Activated CD8-positive, alpha-beta T cell treated with anti-CD3 and anti-CD28 coated beads, Interleukin-2, amount 10 ng/mL, durations not matched to agents 7 days and 5 days (primary cell): ENCODE data around the gene ID3. TPM values are rescaled to one million over a fixed set of nuclear protein-coding genes. Genes with fewer than 3 reads are reported as not detected.

Experiments used
- ATAC-seq: fragments of 150-1000 bp; cut with Tn5 transposase; one replicate; pipeline ENCODE4 v1.10.0; 2021; ENCODE audit warnings: moderate library complexity
- CTCF ChIA-PET: fragments of 350-600 bp; sonication (Branson Sonifier 250); formaldehyde crosslinking; loops from one replicate; lab custom pipeline; 2021; ENCODE audit warnings: antibody characterized with exemption; lab: Charles Lee
- POLR2A ChIA-PET: fragments of 350-600 bp; sonication (Branson Sonifier 250); formaldehyde crosslinking; loops from one replicate; lab custom pipeline; 2021; ENCODE audit warnings: antibody characterized with exemption; lab: Charles Lee
- DNase-seq: peaks from one replicate; pipeline ENCODE4 v3.0.0-alpha.2; 2020
- H3K27ac Mint-ChIP-seq: one replicate; pipeline ENCODE4 v1.8.0; 2021; ENCODE audit warnings: mild to moderate bottlenecking, mixed read lengths
- H3K27me3 Mint-ChIP-seq: one replicate; pipeline ENCODE4 v1.8.0; 2021; ENCODE audit warnings: low read depth, mixed read lengths
- H3K36me3 Mint-ChIP-seq: one replicate; pipeline ENCODE4 v1.8.0; 2021; ENCODE audit warnings: low read depth, mixed read lengths
- H3K4me1 Mint-ChIP-seq: one replicate; pipeline ENCODE4 v1.8.0; 2021; ENCODE audit warnings: low read depth, mixed read lengths
- H3K4me3 Mint-ChIP-seq: one replicate; pipeline ENCODE4 v1.8.0; 2021; ENCODE audit warnings: mild to moderate bottlenecking, mixed read lengths
- H3K9me3 Mint-ChIP-seq: one replicate; pipeline ENCODE4 v1.8.0; 2022; ENCODE audit warnings: mixed read lengths; ENCODE audit not compliant: insufficient read depth
- total RNA-seq, 2 experiments: library from RNA; stranded (reverse); gene quantifications; one replicate each; pipeline ENCODE4 v1.2.3, GENCODE V29; 2021

The ID3 gene
- total RNA-seq, 2 experiments from 2014 or later, result 31.4 to 34.4 TPM

DNA sequence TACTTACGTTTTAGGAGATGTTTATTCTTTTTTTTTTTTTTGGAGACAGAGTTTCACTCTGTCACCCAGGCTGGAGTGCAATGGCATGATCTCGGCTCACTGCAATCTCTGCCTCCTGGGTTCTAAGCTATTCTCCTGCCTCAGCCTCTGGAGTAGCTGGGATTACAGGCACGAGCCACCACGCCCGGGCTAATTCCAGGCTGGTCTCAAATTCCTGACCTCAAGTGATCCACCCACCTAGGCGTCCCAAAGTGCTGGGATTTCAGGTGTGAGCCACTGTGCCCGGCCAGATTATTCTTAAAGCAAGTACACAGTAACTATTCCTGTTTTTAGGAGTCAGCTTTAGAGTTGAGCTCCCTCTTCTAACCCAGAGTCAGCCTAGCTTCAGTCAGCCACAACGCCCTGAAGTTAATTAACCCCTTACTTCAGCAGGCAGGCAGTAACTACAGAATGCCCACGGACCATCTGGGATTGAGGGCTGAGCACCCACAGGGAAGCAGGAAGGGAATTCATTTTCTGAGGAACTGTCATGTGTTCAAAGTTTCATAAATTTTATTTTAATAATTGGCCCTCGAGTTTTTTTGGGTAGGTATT is 5.3 kb upstream of the ID3 start:
- peaks cover 66% of the 10 kb centered on the region for H3K27me3 Mint-ChIP-seq
- H3K4me1 Mint-ChIP-seq, result peaks cover 47% of the 10 kb centered on the region
- CTCF ChIA-PET, result interaction anchor here (0.7 to 4.1 kb wide), 11 partner anchors 9 to 306 kb away, joined by 3 to 13 read pairs (median 4); no protein-coding TSS in a partner anchor
- no peak overlapping the region for H3K4me3 Mint-ChIP-seq
- DNase-seq (no peak), ATAC-seq (no peak)
- POLR2A ChIA-PET, result interaction anchor here (0.9 to 1.5 kb wide), 3 partner anchors 9 to 27 kb away, joined by 3 to 11 read pairs (median 4); no protein-coding TSS in a partner anchor
- no peak overlapping the region for H3K27ac Mint-ChIP-seq
- H3K9me3 Mint-ChIP-seq, result no peaks in the 10 kb centered on the region
- H3K36me3 Mint-ChIP-seq, result no peaks in the 10 kb centered on the region

- no peaks in the 10 kb centered on the region for H3K9me3 Mint-ChIP-seq
- no peak for DNase-seq
- peaks cover 58% of the 10 kb centered on the region for H3K27me3 Mint-ChIP-seq
- ATAC-seq, result no peak
- ChIA-PET CTCF (interaction anchor here (0.6 to 4.1 kb wide), 9 partner anchors 8 to 307 kb away, joined by 3 to 13 read pairs (median 5); no protein-coding TSS in a partner anchor), POLR2A (interaction anchor here (0.9 to 1.5 kb wide), 3 partner anchors 8 to 28 kb away, joined by 3 to 11 read pairs (median 4); no protein-coding TSS in a partner anchor)
- H3K4me1 Mint-ChIP-seq, result peaks cover 48% of the 10 kb centered on the region
- H3K27ac Mint-ChIP-seq, result no peak overlapping the region
- no peak overlapping the region for H3K4me3 Mint-ChIP-seq
- no peaks in the 10 kb centered on the region for H3K36me3 Mint-ChIP-seq
Measured at GRCh38 chr1:23563755-23564374, 4.6 kb upstream of the ID3 start.

DNA sequence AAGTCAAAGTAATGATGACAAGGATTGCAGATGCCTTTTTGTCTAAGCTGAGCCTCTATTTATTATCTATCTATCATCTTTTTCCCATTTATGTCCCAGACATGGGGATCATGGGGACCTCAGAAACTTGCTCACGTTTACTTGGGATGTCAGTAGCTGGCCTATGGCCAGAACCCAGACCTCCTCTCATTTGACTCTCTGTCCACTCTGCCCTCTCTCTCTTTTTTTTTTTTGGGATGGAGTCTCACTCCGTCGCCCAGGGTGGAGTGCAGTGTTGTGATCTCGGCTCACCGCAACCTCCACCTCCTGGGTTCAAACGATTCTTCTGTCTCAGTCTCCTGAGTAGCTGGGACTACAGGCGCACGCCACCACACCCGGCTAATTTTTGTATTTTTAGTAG is 3.7 kb upstream of the ID3 start:
- Mint-ChIP-seq H3K36me3 (peaks cover 7% of the 10 kb centered on the region), H3K9me3 (no peaks in the 10 kb centered on the region), H3K27me3 (peaks cover 53% of the 10 kb centered on the region), H3K4me1 (peaks cover 43% of the 10 kb centered on the region), H3K27ac (no peak overlapping the region), H3K4me3 (no peak overlapping the region)
- DNase-seq (no peak), ATAC-seq (no peak)
- POLR2A ChIA-PET, result no interaction called here
- CTCF ChIA-PET, result interaction anchor here (2.8 to 4.1 kb wide), 3 partner anchors 14 to 74 kb away, joined by 10 to 13 read pairs (median 11); no protein-coding TSS in a partner anchor

DNA sequence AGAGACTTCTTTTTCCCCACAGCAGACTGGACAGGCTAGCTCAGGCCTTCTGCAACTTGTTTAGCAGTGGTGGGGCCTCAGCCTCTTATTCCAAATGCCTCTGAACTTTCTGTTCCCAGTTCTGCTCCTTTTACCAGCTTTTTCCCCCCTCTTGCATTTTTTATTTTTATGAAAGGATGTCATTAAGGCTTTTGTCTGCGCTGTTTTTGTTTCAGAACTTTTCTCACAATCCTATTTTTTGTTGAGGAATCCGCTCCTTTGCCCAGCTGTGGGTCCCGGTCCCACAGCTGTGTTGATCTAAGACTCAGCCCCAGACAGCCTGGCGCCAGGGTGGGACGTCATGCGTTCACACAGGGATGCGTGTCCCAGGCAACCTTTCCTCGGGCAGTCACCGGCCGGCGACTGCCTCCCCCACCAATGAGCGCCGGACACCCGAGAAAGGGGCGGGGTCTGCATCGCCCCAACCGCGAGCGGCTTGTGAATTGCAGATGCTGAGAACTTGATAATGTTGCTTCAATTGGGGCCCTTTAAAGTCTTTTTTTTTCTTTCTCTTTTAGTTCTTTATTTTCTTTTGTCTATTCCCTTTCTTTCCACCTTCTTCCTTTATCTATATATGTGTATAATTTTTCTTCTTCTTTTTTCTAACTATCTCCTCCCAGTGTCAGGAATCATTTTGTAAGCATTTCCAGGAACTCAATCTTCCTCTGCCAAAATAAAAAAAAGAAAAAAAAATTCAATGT is 3.0 kb upstream of the ID3 start:
- ChIA-PET POLR2A (no interaction called here), CTCF (interaction anchor here (4.1 to 23.9 kb wide), 2 partner anchors 15 to 70 kb away, joined by 13 to 1062 read pairs; no protein-coding TSS in a partner anchor)
- Mint-ChIP-seq H3K27me3 (peaks cover 48% of the 10 kb centered on the region), H3K4me3 (no peak overlapping the region), H3K9me3 (no peaks in the 10 kb centered on the region), H3K36me3 (peaks cover 12% of the 10 kb centered on the region), H3K27ac (no peak overlapping the region), H3K4me1 (peaks cover 46% of the 10 kb centered on the region)
- ATAC-seq (no peak), DNase-seq (peak; percentile 48)

DNA sequence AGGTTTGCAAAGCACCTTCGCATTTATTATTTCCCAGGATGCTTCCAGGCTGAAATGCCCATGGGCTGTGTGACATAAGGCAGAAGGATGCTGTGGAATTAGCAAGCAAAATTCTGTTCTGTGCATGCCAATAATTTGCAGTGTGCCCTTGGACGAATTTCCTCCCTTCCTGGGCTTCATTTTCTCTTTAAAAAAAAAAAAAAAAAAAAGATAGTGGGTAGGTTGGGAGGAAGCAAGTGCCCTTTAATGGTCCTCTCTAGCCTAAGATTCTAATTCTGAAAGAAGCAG is 2.5 kb upstream of the ID3 start:
- no peak for DNase-seq
- H3K4me3 Mint-ChIP-seq, result no peak overlapping the region
- H3K36me3 Mint-ChIP-seq, result peaks cover 17% of the 10 kb centered on the region
- H3K9me3 Mint-ChIP-seq, result no peaks in the 10 kb centered on the region
- H3K27me3 Mint-ChIP-seq, result peaks cover 46% of the 10 kb centered on the region
- peaks cover 50% of the 10 kb centered on the region for H3K4me1 Mint-ChIP-seq
- ChIA-PET POLR2A (no interaction called here), CTCF (interaction anchor here (23.9 kb wide), 1 partner anchor 71 kb away, joined by 1062 read pairs; no protein-coding TSS in a partner anchor)
- ATAC-seq, result no peak
- H3K27ac Mint-ChIP-seq, result no peak overlapping the region

DNA sequence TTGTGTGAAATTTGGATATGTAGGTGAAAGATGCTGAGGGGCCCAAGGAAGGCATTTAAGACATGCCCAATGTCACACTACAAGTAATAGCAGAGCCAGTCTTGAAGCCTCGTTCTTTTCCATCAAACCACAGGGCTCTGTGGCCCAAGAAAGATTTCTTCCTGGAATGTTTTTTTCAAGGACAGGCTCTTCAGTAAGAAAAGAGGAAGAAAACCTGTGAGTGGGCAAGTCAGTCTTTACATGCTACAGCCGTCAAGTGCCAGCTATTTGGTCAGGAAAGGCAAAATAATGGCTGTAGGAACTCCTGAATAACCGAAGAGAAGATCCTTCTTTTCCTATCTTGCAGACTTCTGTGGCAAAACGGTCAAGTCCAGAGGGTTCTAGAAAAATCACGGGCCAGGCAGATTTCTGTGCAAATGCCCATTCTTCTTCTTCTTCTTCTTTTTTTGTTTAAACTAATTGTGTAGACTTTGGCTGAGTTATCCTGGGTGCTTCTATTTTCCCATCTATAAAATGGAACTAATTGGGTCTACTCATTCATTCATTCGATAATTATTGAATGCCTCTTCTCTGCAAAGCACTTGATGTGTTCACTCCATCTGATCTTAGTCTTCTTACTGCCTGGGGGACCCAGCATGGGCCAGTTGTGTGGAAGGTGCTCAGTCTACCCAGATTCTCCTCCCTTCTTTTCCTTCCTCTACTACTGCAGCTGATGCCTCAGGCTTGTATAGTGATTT is 1.9 kb upstream of the ID3 start:
- ChIA-PET CTCF (interaction anchor here (23.9 kb wide), 1 partner anchor 71 kb away, joined by 1062 read pairs; no protein-coding TSS in a partner anchor), POLR2A (no interaction called here)
- no peaks in the 10 kb centered on the region for H3K9me3 Mint-ChIP-seq
- H3K4me3 Mint-ChIP-seq, result no peak overlapping the region
- peaks cover 55% of the 10 kb centered on the region for H3K4me1 Mint-ChIP-seq
- no peak overlapping the region for H3K27ac Mint-ChIP-seq
- no peak for ATAC-seq
- H3K27me3 Mint-ChIP-seq, result peaks cover 44% of the 10 kb centered on the region
- H3K36me3 Mint-ChIP-seq, result peaks cover 20% of the 10 kb centered on the region
- DNase-seq, result no peak

- H3K36me3 Mint-ChIP-seq, result peaks cover 20% of the 10 kb centered on the region
- peak overlapping the region; percentile 87 for H3K27ac Mint-ChIP-seq
- H3K4me3 Mint-ChIP-seq, result peak overlapping the region; percentile 95
- ChIA-PET CTCF (interaction anchor here (0.9 to 23.9 kb wide), 12 partner anchors 13 to 72 kb away, joined by 3 to 1062 read pairs (median 8); no protein-coding TSS in a partner anchor), POLR2A (interaction anchor here (0.6 to 7.5 kb wide), 12 partner anchors 10 to 77 kb away, joined by 3 to 69 read pairs (median 8); no protein-coding TSS in a partner anchor)
- no peak for DNase-seq
- peaks cover 39% of the 10 kb centered on the region for H3K27me3 Mint-ChIP-seq
- H3K4me1 Mint-ChIP-seq, result peaks cover 66% of the 10 kb centered on the region
- H3K9me3 Mint-ChIP-seq, result no peaks in the 10 kb centered on the region
- no peak for ATAC-seq
Measured at GRCh38 chr1:23559985-23560741, 862 bp upstream of the ID3 start.

- ATAC-seq (no peak), DNase-seq (no peak)
- peaks cover 20% of the 10 kb centered on the region for H3K36me3 Mint-ChIP-seq
- H3K9me3 Mint-ChIP-seq, result no peaks in the 10 kb centered on the region
- H3K4me3 Mint-ChIP-seq, result peak overlapping the region; percentile 95
- peaks cover 75% of the 10 kb centered on the region for H3K4me1 Mint-ChIP-seq
- H3K27me3 Mint-ChIP-seq, result peaks cover 31% of the 10 kb centered on the region
- CTCF ChIA-PET, result interaction anchor here (1.0 to 23.9 kb wide), 12 partner anchors 14 to 74 kb away, joined by 3 to 1062 read pairs (median 8); partner anchors contain the start of gene E2F2
- peak overlapping the region; percentile 87 for H3K27ac Mint-ChIP-seq
- POLR2A ChIA-PET, result interaction anchor here (0.9 to 7.5 kb wide), 18 partner anchors 11 to 406 kb away, joined by 3 to 69 read pairs (median 7); no protein-coding TSS in a partner anchor
Measured at GRCh38 chr1:23558872-23559135, 497 bp downstream of the ID3 start.

- DNase-seq (peak; percentile 55), ATAC-seq (no peak)
- peaks cover 20% of the 10 kb centered on the region for H3K36me3 Mint-ChIP-seq
- H3K27me3 Mint-ChIP-seq, result peaks cover 26% of the 10 kb centered on the region
- H3K9me3 Mint-ChIP-seq, result no peaks in the 10 kb centered on the region
- H3K27ac Mint-ChIP-seq, result peak overlapping the region; percentile 87
- peak overlapping the region; percentile 95 for H3K4me3 Mint-ChIP-seq
- H3K4me1 Mint-ChIP-seq, result peaks cover 75% of the 10 kb centered on the region
- CTCF ChIA-PET, result interaction anchor here (1.1 to 23.9 kb wide), 11 partner anchors 13 to 74 kb away, joined by 3 to 1062 read pairs (median 10); no protein-coding TSS in a partner anchor
- POLR2A ChIA-PET, result interaction anchor here (0.9 to 7.5 kb wide), 19 partner anchors 12 to 406 kb away, joined by 3 to 69 read pairs (median 8); no protein-coding TSS in a partner anchor
Measured at GRCh38 chr1:23558140-23558871, 995 bp downstream of the ID3 start.
